HepG2 (cell line): ENCODE data around the gene ACSL6. TPM values are rescaled to one million over a fixed set of nuclear protein-coding genes. Genes with fewer than 3 reads are reported as not detected.
A peak's percentile ranks its signal among the peaks of the same experiment; 100 is the strongest.

ENCODE experiments used
- BORCS8-MEF2B ChIP-seq: sonication (generic); formaldehyde crosslinking; IDR thresholded peaks from 2 replicates; pipeline ENCODE4 v1.8.0; 2022; ENCODE audit warnings: mild to moderate bottlenecking, missing genetic modification reagents
- KMT2A ChIP-seq: sonication (generic); formaldehyde crosslinking; IDR thresholded peaks from 2 replicates; pipeline ENCODE4 v1.4.0; 2020; ENCODE audit warnings: missing genetic modification reagents
- MAFF ChIP-seq: IDR thresholded peaks from 2 replicates; pipeline ENCODE4 v1.6.1; 2011; ENCODE audit warnings: low read depth, low read length, improper control_type of control experiment
- MIXL1 ChIP-seq: IDR thresholded peaks from 2 replicates; pipeline ENCODE4 v1.6.1; 2016
- MLLT10 ChIP-seq: sonication (generic); formaldehyde crosslinking; IDR thresholded peaks from 2 replicates; pipeline ENCODE4 v1.4.0; 2020; ENCODE audit warnings: missing genetic modification reagents
- NFATC3 ChIP-seq: sonication (generic); formaldehyde crosslinking; IDR thresholded peaks from 2 replicates; pipeline ENCODE4 v1.5.1; 2020; ENCODE audit warnings: mild to moderate bottlenecking, missing genetic modification reagents
- NFRKB ChIP-seq: fragments of 450-650 bp; IDR thresholded peaks from 2 replicates; pipeline ENCODE4 v1.6.1; 2017
- PCBP2 ChIP-seq: fragments of 200-400 bp; formaldehyde crosslinking; optimal IDR thresholded peaks from 2 replicates; pipeline ENCODE3; 2018; ENCODE audit warnings: low read length, low read depth; ENCODE audit not compliant: poor library complexity, severe bottlenecking
- ZNF557 ChIP-seq: sonication (generic); formaldehyde crosslinking; IDR thresholded peaks from 2 replicates; pipeline ENCODE4 v1.4.0; 2020; ENCODE audit warnings: missing genetic modification reagents
- ZNF780A ChIP-seq: sonication (generic); formaldehyde crosslinking; IDR thresholded peaks from 2 replicates; pipeline ENCODE4 v1.8.0; 2022; ENCODE audit warnings: mild to moderate bottlenecking, missing genetic modification reagents, moderate library complexity
- polyA plus RNA-seq, 8 experiments: library from polyadenylated mRNA; depleted of rRNA in 3 of 8; stranded (reverse) in 7 of 8; unstranded in 1 of 8; fragments of >200 nt; fragmentation: Illumina TruSeq in 4 of 8; extraction: Trizol in 4 of 8; gene quantifications; 2 replicates each; pipeline versions ENCODE4 v1.2.1 to v1.2.3, GENCODE V29; 2011 to 2016; ENCODE audit warnings: low read depth in 4 of 8, missing spikeins in 1 of 8, mixed read lengths in 1 of 8; ENCODE audit not compliant: insufficient read depth in 1 of 8
- total RNA-seq, 5 experiments: library from RNA; depleted of rRNA; stranded (reverse); fragments of >200 nt; fragmentation: Illumina TruSeq; extraction: Trizol; gene quantifications; 2 replicates each; pipeline ENCODE4 v1.2.3, GENCODE V29; 2016; ENCODE audit warnings: low read depth in 1 of 5
- TF ChIP-seq, protein P1 (sequence below): sonication (generic); formaldehyde crosslinking; IDR thresholded peaks from 2 replicates; pipeline ENCODE4 v1.4.0; 2020; ENCODE audit warnings: mild to moderate bottlenecking, missing genetic modification reagents
- TF ChIP-seq, protein P2 (sequence below): sonication (generic); formaldehyde crosslinking; IDR thresholded peaks from 2 replicates; pipeline ENCODE4 v1.5.1; 2020; ENCODE audit warnings: mild to moderate bottlenecking, missing genetic modification reagents, borderline replicate concordance
- TF ChIP-seq, protein P3 (sequence below): sonication (generic); formaldehyde crosslinking; IDR thresholded peaks from 2 replicates; pipeline ENCODE4 v1.8.0; 2022; ENCODE audit warnings: missing genetic modification reagents, low read depth, mild to moderate bottlenecking, borderline replicate concordance
- TF ChIP-seq, protein P4 (sequence below): sonication (generic); formaldehyde crosslinking; IDR thresholded peaks from 2 replicates; pipeline ENCODE4 v1.8.1; 2023; ENCODE audit warnings: mild to moderate bottlenecking, missing genetic modification reagents

The ACSL6 gene
- total and polyA plus RNA-seq, 2 of the 13 experiments (the other 11 are each of a cell fraction or from before 2014, with no cell fraction given): 3.7 to 3.8 TPM

DNA sequence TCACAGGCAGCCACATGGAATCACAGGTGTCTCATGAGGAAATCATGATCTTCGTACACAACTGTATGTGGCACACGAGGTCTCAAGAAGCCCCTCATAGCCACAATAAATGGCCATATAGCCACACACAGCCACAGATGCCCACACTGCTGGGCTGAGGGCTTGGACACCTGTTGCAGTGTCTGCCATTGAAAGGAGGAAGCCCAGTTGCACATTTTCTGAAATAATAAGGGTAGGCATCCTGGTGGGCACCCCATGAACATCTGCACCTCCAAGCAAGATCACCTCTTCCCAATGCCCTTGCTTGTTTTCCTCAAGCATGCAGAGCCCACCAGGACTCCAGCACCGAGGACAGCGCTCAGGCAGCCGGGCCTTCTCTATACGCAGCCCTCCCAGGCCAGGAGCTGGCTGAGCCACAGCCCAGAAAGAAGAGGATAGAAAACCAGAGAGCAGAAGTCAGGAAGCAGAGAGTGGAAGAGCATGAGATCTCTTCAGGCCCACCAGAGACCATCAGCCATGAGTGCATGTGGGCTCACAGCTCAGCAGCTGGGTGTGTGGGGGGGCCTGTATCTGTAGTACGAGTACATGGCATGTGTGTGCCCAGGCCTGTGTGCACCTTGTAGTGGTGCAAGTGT, 1.0 kb upstream of the ACSL6 start (continued):
- TF ChIP-seq, protein P1, sequence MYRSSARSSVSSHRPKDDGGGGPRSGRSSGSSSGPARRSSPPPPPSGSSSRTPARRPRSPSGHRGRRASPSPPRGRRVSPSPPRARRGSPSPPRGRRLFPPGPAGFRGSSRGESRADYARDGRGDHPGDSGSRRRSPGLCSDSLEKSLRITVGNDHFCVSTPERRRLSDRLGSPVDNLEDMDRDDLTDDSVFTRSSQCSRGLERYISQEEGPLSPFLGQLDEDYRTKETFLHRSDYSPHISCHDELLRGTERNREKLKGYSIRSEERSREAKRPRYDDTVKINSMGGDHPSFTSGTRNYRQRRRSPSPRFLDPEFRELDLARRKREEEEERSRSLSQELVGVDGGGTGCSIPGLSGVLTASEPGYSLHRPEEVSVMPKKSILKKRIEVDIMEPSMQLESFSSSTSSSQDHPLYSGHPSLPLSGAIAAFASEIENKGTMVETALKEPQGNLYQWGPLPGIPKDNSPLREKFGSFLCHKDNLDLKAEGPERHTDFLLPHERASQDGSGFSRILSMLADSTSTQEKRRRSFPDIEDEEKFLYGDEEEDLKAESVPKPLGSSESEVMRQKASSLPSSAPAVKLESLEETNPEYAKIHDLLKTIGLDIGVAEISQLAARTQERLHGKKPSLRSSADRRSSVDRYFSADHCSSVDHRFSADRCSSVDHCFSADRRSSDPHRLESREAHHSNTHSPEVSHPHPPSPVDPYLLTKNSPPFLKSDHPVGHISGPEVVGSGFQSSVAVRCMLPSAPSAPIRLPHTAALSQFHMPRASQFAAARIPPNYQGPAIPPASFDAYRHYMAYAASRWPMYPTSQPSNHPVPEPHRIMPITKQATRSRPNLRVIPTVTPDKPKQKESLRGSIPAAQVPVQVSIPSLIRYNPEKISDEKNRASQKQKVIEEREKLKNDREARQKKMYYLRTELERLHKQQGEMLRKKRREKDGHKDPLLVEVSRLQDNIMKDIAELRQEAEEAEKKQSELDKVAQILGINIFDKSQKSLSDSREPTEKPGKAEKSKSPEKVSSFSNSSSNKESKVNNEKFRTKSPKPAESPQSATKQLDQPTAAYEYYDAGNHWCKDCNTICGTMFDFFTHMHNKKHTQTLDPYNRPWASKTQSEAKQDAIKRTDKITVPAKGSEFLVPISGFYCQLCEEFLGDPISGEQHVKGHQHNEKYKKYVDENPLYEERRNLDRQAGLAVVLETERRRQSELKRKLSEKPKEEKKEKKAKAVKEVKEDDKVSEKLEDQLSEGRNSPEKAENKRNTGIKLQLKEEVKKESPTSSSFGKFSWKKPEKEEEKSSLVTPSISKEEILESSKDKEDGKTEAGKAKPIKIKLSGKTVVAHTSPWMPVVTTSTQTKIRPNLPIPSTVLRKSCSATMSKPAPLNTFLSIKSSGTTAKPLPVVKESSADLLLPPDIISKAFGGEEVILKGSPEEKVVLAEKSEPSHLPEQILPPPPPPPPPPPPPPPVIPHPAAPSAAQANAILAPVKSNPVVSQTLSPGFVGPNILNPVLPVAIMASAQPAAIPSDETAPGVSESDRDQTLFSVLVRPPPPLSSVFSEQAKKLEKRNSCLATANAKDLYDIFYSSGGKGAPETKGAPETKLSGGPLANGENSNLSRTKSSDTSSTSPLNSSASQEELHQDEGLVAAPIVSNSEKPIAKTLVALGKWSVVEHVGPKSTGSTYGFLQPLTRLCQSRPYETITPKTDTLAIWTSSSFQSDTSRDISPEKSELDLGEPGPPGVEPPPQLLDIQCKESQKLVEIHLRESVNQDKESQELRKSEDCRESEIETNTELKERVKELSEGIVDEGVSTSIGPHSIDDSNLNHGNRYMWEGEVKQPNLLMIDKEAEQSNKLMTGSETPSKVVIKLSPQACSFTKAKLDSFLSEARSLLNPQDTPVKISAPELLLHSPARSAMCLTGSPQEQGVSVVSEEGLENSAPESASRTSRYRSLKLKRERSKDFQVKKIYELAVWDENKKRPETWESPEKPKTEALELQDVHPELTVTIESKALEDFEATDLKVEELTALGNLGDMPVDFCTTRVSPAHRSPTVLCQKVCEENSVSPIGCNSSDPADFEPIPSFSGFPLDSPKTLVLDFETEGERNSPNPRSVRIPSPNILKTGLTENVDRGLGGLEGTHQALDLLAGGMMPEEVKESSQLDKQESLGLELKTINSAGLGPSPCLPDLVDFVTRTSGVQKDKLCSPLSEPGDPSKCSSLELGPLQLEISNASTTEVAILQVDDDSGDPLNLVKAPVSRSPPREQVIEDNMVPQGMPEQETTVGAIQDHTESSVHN (CRISPR knock-in tag): no peak
- TF ChIP-seq ZNF557 (CRISPR knock-in tag) (0 out of 2 replicates have a peak, but pooled peaks have one; percentile 75), KMT2A (CRISPR knock-in tag) (0 out of 2 replicates have a peak, but pooled peaks have one; percentile 43), ZNF780A (CRISPR knock-in tag) (no peak), PCBP2 (no peak), NFRKB (no peak), NFATC3 (CRISPR knock-in tag) (peak; percentile 69; the same call in 1 of the 2 replicates), BORCS8-MEF2B (CRISPR knock-in tag) (peak; percentile 95), MLLT10 (CRISPR knock-in tag) (no peak), MIXL1 (CRISPR knock-in tag) (peak; percentile 81; the same call in 1 of the 2 replicates), MAFF (no peak)
- TF ChIP-seq, protein P2, sequence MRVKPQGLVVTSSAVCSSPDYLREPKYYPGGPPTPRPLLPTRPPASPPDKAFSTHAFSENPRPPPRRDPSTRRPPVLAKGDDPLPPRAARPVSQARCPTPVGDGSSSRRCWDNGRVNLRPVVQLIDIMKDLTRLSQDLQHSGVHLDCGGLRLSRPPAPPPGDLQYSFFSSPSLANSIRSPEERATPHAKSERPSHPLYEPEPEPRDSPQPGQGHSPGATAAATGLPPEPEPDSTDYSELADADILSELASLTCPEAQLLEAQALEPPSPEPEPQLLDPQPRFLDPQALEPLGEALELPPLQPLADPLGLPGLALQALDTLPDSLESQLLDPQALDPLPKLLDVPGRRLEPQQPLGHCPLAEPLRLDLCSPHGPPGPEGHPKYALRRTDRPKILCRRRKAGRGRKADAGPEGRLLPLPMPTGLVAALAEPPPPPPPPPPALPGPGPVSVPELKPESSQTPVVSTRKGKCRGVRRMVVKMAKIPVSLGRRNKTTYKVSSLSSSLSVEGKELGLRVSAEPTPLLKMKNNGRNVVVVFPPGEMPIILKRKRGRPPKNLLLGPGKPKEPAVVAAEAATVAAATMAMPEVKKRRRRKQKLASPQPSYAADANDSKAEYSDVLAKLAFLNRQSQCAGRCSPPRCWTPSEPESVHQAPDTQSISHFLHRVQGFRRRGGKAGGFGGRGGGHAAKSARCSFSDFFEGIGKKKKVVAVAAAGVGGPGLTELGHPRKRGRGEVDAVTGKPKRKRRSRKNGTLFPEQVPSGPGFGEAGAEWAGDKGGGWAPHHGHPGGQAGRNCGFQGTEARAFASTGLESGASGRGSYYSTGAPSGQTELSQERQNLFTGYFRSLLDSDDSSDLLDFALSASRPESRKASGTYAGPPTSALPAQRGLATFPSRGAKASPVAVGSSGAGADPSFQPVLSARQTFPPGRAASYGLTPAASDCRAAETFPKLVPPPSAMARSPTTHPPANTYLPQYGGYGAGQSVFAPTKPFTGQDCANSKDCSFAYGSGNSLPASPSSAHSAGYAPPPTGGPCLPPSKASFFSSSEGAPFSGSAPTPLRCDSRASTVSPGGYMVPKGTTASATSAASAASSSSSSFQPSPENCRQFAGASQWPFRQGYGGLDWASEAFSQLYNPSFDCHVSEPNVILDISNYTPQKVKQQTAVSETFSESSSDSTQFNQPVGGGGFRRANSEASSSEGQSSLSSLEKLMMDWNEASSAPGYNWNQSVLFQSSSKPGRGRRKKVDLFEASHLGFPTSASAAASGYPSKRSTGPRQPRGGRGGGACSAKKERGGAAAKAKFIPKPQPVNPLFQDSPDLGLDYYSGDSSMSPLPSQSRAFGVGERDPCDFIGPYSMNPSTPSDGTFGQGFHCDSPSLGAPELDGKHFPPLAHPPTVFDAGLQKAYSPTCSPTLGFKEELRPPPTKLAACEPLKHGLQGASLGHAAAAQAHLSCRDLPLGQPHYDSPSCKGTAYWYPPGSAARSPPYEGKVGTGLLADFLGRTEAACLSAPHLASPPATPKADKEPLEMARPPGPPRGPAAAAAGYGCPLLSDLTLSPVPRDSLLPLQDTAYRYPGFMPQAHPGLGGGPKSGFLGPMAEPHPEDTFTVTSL (CRISPR knock-in tag): no peak
- TF ChIP-seq, protein P3, sequence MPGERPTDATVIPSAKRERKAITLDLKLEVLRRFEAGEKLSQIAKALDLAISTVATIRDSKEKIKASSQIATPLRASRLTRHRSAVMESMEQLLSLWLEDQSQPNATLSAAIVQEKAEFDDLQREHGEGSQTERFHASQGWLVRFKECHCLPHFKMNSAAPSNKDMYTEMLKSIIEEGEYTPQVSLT (CRISPR knock-in tag): no peak
- TF ChIP-seq, protein P4, sequence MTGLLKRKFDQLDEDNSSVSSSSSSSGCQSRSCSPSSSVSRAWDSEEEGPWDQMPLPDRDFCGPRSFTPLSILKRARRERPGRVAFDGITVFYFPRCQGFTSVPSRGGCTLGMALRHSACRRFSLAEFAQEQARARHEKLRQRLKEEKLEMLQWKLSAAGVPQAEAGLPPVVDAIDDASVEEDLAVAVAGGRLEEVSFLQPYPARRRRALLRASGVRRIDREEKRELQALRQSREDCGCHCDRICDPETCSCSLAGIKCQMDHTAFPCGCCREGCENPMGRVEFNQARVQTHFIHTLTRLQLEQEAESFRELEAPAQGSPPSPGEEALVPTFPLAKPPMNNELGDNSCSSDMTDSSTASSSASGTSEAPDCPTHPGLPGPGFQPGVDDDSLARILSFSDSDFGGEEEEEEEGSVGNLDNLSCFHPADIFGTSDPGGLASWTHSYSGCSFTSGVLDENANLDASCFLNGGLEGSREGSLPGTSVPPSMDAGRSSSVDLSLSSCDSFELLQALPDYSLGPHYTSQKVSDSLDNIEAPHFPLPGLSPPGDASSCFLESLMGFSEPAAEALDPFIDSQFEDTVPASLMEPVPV (CRISPR knock-in tag): no peak
